CD4-positive, alpha-beta memory T cell (primary cell): ENCODE data around the gene UGT1A10. TPM values are rescaled to one million over a fixed set of nuclear protein-coding genes. Genes with fewer than 3 reads are reported as not detected.
"Not testable (repeated sequence)": the region's sequence is repeated elsewhere in the genome, so short reads cannot be mapped to it uniquely, and the experiment has no call there.

Source experiments
- CTCF ChIA-PET: fragments of 350-600 bp; sonication (Branson Sonifier 250); formaldehyde crosslinking; loops from one replicate; lab custom pipeline; 2021; ENCODE audit warnings: inconsistent platforms; ENCODE audit not compliant: partially characterized antibody; lab: Charles Lee
- POLR2A ChIA-PET: fragments of 350-600 bp; sonication (Branson Sonifier 250); formaldehyde crosslinking; loops from one replicate; lab custom pipeline; 2021; ENCODE audit not compliant: partially characterized antibody; lab: Charles Lee
- DNase-seq, 5 donors: peaks; one replicate each; pipeline versions ENCODE4 v3.0.0 to v3.0.0-alpha.2; 2020 to 2022; ENCODE audit warnings: mixed read lengths in 1 of 5
- H3K27ac ChIP-seq: one replicate; pipeline ENCODE4 v1.7.0; 2013; ENCODE audit warnings: low read depth, low read length
- H3K27me3 ChIP-seq: 2 replicates; pipeline ENCODE4 v1.7.0; 2013; ENCODE audit warnings: mild to moderate bottlenecking, low read length, moderate library complexity; ENCODE audit not compliant: insufficient read depth
- H3K36me3 ChIP-seq: 2 replicates; pipeline ENCODE4 v1.7.0; 2013; ENCODE audit warnings: mild to moderate bottlenecking, low read length, moderate library complexity; ENCODE audit not compliant: insufficient read depth
- H3K4me1 ChIP-seq: 2 replicates; pipeline ENCODE4 v1.7.0; 2013; ENCODE audit warnings: mild to moderate bottlenecking, low read length, moderate library complexity; ENCODE audit not compliant: insufficient read depth
- H3K4me3 ChIP-seq, 2 donors: one replicate each; pipeline ENCODE4 v1.7.0; 2013; ENCODE audit warnings: low read length in 2 of 2, mild to moderate bottlenecking in 1 of 2
- H3K9me3 ChIP-seq, 2 donors: one replicate each; pipeline ENCODE4 v1.7.0; 2013; ENCODE audit warnings: low read length in 2 of 2, control low read depth in 1 of 2; ENCODE audit not compliant: control insufficient read depth in 1 of 2
- H3K27ac Mint-ChIP-seq, 7 donors: one replicate each; pipeline ENCODE4 v1.8.0; 2020 to 2021; ENCODE audit warnings: mixed read lengths in 7 of 7, mild to moderate bottlenecking in 6 of 7, inconsistent platforms in 3 of 7, moderate library complexity in 3 of 7
- H3K27me3 Mint-ChIP-seq, 2 donors: one replicate each; pipeline ENCODE4 v1.8.0; 2020 to 2021; ENCODE audit warnings: mixed read lengths in 2 of 2
- H3K36me3 Mint-ChIP-seq, 2 donors: one replicate each; pipeline ENCODE4 v1.8.0; 2020 to 2021; ENCODE audit warnings: mixed read lengths in 2 of 2, inconsistent platforms in 1 of 2, mild to moderate bottlenecking in 1 of 2
- H3K4me1 Mint-ChIP-seq, 4 donors: one replicate each; pipeline ENCODE4 v1.8.0; 2020 to 2021; ENCODE audit warnings: mixed read lengths in 4 of 4, mild to moderate bottlenecking in 1 of 4
- H3K4me3 Mint-ChIP-seq, 8 donors: one replicate each; pipeline ENCODE4 v1.8.0; 2020 to 2021; ENCODE audit warnings: mixed read lengths in 8 of 8, mild to moderate bottlenecking in 7 of 8, moderate library complexity in 6 of 8, inconsistent platforms in 3 of 8
- H3K9me3 Mint-ChIP-seq, 8 donors: one replicate each; pipeline ENCODE4 v1.8.0; 2020 to 2021; ENCODE audit warnings: mixed read lengths in 8 of 8, mild to moderate bottlenecking in 5 of 8, inconsistent platforms in 3 of 8, moderate library complexity in 1 of 8
- intact Hi-C: fragments of 100-400 bp; cut with micrococcal nuclease; formaldehyde crosslinking; loops from one replicate; pipeline ENCODE4 v1.15.1; 2023
- polyA plus RNA-seq, 2 donors: library from polyadenylated mRNA; unstranded; fragments of 300-500 nt; fragmentation: Illumina TruSeq; gene quantifications; one replicate each; pipeline ENCODE4 v1.2.3, GENCODE V29; 2021
- total RNA-seq, 2 experiments: library from RNA; stranded (reverse); gene quantifications; one replicate each; pipeline ENCODE4 v1.2.3, GENCODE V29; 2021

Gene UGT1A10
- total and polyA plus RNA-seq, 4 experiments from 2014 or later = not detected

- H3K4me3 Mint-ChIP-seq, H3K4me1 ChIP-seq, H3K36me3 Mint-ChIP-seq, DNase-seq, H3K4me3 ChIP-seq, intact Hi-C loops, H3K27me3 ChIP-seq, H3K27ac Mint-ChIP-seq, POLR2A ChIA-PET, H3K9me3 ChIP-seq, H3K27ac ChIP-seq, H3K4me1 Mint-ChIP-seq, H3K36me3 ChIP-seq: not testable (repeated sequence)
- Mint-ChIP-seq H3K27me3 (peaks cover 8 to 31% of the 10 kb centered on the region in 2 donors), H3K9me3 (peaks cover 2 to 22% (median 18%) of the 10 kb centered on the region in 8 donors)
- CTCF ChIA-PET = interaction anchor here (0.5 kb wide), 1 partner anchor 1995 kb away, joined by 3 read pairs; no protein-coding TSS in a partner anchor
These were observed 115.2 kb downstream of the UGT1A10 start for GRCh38 chr2:233751212-233752009.

GRCh38 chr2:233754872-233755611 lies 118.8 kb downstream of the UGT1A10 start:
- Mint-ChIP-seq H3K4me1 (no peaks in the 10 kb centered on the region), H3K4me3 (no peak overlapping the region), H3K36me3 (peaks cover 0 to 3% of the 10 kb centered on the region in 2 donors), H3K27me3 (peaks cover 1 to 10% of the 10 kb centered on the region in 2 donors), H3K27ac (no peak overlapping the region), H3K9me3 (peaks cover 2 to 18% (median 15%) of the 10 kb centered on the region in 8 donors)
- Histone ChIP-seq H3K4me3 (no peak overlapping the region), H3K27ac (no peak overlapping the region), H3K36me3 (no peaks in the 10 kb centered on the region), H3K9me3 (no peaks in the 10 kb centered on the region), H3K4me1 (no peaks in the 10 kb centered on the region), H3K27me3 (no peaks in the 10 kb centered on the region)
- ChIA-PET CTCF (no interaction called here), POLR2A (no interaction called here)
- no peak for DNase-seq
- intact Hi-C loops = no loop called here

GRCh38 chr2:233756429-233757081 lies 120.3 kb downstream of the UGT1A10 start:
- H3K9me3 ChIP-seq = no peaks in the 10 kb centered on the region
- Mint-ChIP-seq H3K4me1 (no peaks in the 10 kb centered on the region), H3K9me3 (peaks cover under 1 to 7% (median 3%) of the 10 kb centered on the region in 8 donors), H3K27me3 (peaks cover 1 to 5% of the 10 kb centered on the region in 2 donors), H3K27ac (no peak overlapping the region), H3K4me3 (no peak overlapping the region), H3K36me3 (no peaks in the 10 kb centered on the region)
- DNase-seq = no peak
- intact Hi-C loops = no loop called here
- H3K27me3 ChIP-seq = no peaks in the 10 kb centered on the region
- H3K4me1 ChIP-seq = no peaks in the 10 kb centered on the region
- POLR2A ChIA-PET = no interaction called here
- H3K4me3 ChIP-seq = no peak overlapping the region
- no peak overlapping the region for H3K27ac ChIP-seq
- CTCF ChIA-PET = no interaction called here
- no peaks in the 10 kb centered on the region for H3K36me3 ChIP-seq

GRCh38 chr2:233758141-233758540 lies 121.9 kb downstream of the UGT1A10 start:
- CTCF ChIA-PET = no interaction called here
- Mint-ChIP-seq H3K27me3 (peaks cover 0 to under 1% of the 10 kb centered on the region in 2 donors), H3K4me3 (no peak overlapping the region), H3K9me3 (no peaks in the 10 kb centered on the region), H3K4me1 (no peaks in the 10 kb centered on the region), H3K27ac (no peak overlapping the region), H3K36me3 (no peaks in the 10 kb centered on the region)
- no peaks in the 10 kb centered on the region for H3K27me3 ChIP-seq
- H3K4me3 ChIP-seq = no peak overlapping the region
- no peaks in the 10 kb centered on the region for H3K4me1 ChIP-seq
- intact Hi-C loops = no loop called here
- no peak overlapping the region for H3K27ac ChIP-seq
- DNase-seq = no peak
- no peaks in the 10 kb centered on the region for H3K9me3 ChIP-seq
- no peaks in the 10 kb centered on the region for H3K36me3 ChIP-seq
- POLR2A ChIA-PET = no interaction called here

- no peak for DNase-seq
- intact Hi-C loops = no loop called here
- H3K4me1 Mint-ChIP-seq = no peaks in the 10 kb centered on the region
These were observed 122.6 kb downstream of the UGT1A10 start for GRCh38 chr2:233758849-233759248.

GRCh38 chr2:233760043-233760442 lies 123.8 kb downstream of the UGT1A10 start, which contains the start of gene UGT1A1:
TSS of gene UGT1A1 (plus strand) at chr2:233760270. CDS start at chr2:233760288, 18 bp downstream.
- Mint-ChIP-seq H3K36me3 (no peaks in the 10 kb centered on the region), H3K27me3 (peaks cover 5 to 8% of the 10 kb centered on the region in 2 donors), H3K4me3 (no peak within 1 kb of the TSS), H3K4me1 (no peaks in the 10 kb centered on the region), H3K9me3 (no peaks in the 10 kb centered on the region), H3K27ac (no peak within 1 kb of the TSS)
- no peaks in the 10 kb centered on the region for H3K9me3 ChIP-seq
- no peaks in the 10 kb centered on the region for H3K4me1 ChIP-seq
- no peak within 1 kb of the TSS for H3K4me3 ChIP-seq
- no peaks in the 10 kb centered on the region for H3K36me3 ChIP-seq
- no peak for DNase-seq
- CTCF ChIA-PET = no interaction called here
- H3K27ac ChIP-seq = no peak within 1 kb of the TSS
- POLR2A ChIA-PET = no interaction called here
- no peaks in the 10 kb centered on the region for H3K27me3 ChIP-seq
- intact Hi-C loops = no loop called here

More at GRCh38 chr2:233758849-233759248, 122.6 kb downstream of the UGT1A10 start:
- ChIA-PET CTCF (no interaction called here), POLR2A (no interaction called here)
- H3K36me3 Mint-ChIP-seq = no peaks in the 10 kb centered on the region
- H3K9me3 Mint-ChIP-seq = no peaks in the 10 kb centered on the region
- Histone ChIP-seq H3K27me3 (no peaks in the 10 kb centered on the region), H3K27ac (no peak overlapping the region), H3K36me3 (no peaks in the 10 kb centered on the region), H3K4me3 (no peak overlapping the region), H3K9me3 (no peaks in the 10 kb centered on the region), H3K4me1 (no peaks in the 10 kb centered on the region)
- no peak overlapping the region for H3K27ac Mint-ChIP-seq
- no peak overlapping the region for H3K4me3 Mint-ChIP-seq
- peaks cover 0 to 5% of the 10 kb centered on the region in 2 donors for H3K27me3 Mint-ChIP-seq
